KOPT-K1 (cell line): Measurements from ENCODE around the gene ARMH1.

ENCODE experiments used
- H3K27ac ChIP-seq: fragments of 200-600 bp; sonication (generic); 2 replicates; pipeline ENCODE4 v1.5.1; 2016; ENCODE audit warnings: antibody characterized with exemption, mild to moderate bottlenecking, low read depth, low read length; ENCODE audit not compliant: poor library complexity, severe bottlenecking
- H3K36me3 ChIP-seq: fragments of 200-600 bp; sonication (generic); 2 replicates; pipeline ENCODE4 v1.5.1; 2017; ENCODE audit warnings: antibody characterized with exemption, mild to moderate bottlenecking, low read length, moderate library complexity; ENCODE audit not compliant: insufficient read depth
- H3K9me3 ChIP-seq: fragments of 200-600 bp; sonication (generic); 2 replicates; pipeline ENCODE4 v1.5.1; 2017; ENCODE audit warnings: antibody characterized with exemption, low read length, mild to moderate bottlenecking; ENCODE audit not compliant: insufficient read depth, poor library complexity, severe bottlenecking

The ARMH1 gene

GRCh38 chr1:44707959-44708831 lies 33.7 kb downstream of the ARMH1 start:
- H3K9me3 ChIP-seq, result no peaks in the 10 kb centered on the region
- no peak overlapping the region for H3K27ac ChIP-seq
- peaks cover 7% of the 10 kb centered on the region; the same call in 1 of the 2 replicates for H3K36me3 ChIP-seq

DNA sequence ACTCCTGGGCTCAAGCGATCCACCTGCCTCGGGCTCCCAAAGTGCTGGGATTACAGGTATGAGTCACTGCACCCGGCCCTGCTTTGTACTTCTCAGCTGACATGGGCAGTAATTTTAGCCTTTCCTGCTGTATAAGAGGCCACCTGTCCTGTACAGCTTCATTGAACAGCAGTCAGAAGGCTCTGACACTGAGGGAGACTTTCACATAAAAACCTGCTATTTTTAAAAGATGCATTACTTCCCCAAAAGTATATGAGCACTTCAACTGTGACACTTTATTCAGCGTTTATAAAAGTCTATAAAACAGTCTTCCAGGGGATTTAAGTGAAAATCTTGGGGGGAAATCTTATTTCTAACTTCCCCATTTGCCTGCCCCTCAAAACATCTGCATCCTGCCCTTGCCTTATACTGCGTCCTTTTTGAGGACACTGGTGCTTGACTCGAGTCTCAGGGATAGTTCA lies 38.8 kb downstream of the ARMH1 start:
- Histone ChIP-seq H3K36me3 (no peaks in the 10 kb centered on the region), H3K27ac (no peak overlapping the region), H3K9me3 (no peaks in the 10 kb centered on the region)

DNA sequence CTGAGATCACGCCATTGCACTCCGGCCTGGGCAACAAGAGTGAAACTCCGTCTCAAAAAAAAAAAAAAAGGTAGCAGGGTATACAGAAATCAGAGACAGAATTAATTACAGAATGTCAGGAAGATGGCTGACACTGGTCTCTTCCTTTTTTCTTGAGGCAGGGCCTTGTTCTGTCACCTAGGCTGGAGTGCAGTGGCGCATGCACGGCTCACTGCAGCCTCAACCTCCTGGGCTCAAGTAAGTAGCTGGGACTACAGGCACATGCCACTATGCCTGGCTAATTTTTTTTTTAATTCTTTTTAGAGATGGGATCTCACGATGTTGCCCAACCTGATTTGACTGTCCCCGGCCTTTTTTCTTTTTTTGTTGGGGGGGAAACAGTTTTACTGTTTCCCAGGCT lies 40.0 kb downstream of the ARMH1 start:
- Histone ChIP-seq H3K9me3 (no peaks in the 10 kb centered on the region), H3K36me3 (peaks cover 6% of the 10 kb centered on the region; the same call in 1 of the 2 replicates), H3K27ac (peak overlapping the region; percentile 26)

DNA sequence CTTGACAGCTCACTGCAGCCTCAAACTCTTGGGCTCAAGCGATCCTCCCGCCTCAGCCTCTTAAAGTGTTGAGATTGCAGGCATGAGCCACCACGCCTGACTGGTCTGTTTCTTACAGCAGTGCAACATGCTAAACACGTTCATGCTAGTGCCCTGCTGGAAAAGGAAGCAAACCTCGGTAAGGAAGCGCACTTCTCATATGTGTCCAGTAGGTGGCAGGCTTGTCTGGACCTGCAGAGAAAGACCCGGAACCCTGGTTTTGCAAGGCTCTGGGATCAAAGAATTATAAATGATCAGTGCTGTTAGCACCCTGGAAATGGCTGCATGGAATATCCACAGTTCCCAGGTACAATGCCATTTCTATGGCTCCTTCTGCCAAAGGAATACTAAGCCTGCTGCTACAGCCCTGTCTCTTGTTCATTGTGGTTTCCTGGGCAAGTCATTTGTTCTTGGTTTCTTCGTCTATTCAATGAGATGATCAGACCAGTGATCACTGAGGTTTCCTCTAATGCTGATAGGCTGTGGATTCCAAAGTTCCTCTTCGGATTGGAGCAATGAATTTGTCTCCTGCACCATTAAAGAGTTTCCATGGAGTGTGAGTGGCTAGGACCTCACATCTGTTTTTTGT lies 40.5 kb downstream of the ARMH1 start:
- Histone ChIP-seq H3K9me3 (no peaks in the 10 kb centered on the region), H3K27ac (peak overlapping the region; percentile 26), H3K36me3 (peaks cover 8% of the 10 kb centered on the region; the same call in 1 of the 2 replicates)

DNA sequence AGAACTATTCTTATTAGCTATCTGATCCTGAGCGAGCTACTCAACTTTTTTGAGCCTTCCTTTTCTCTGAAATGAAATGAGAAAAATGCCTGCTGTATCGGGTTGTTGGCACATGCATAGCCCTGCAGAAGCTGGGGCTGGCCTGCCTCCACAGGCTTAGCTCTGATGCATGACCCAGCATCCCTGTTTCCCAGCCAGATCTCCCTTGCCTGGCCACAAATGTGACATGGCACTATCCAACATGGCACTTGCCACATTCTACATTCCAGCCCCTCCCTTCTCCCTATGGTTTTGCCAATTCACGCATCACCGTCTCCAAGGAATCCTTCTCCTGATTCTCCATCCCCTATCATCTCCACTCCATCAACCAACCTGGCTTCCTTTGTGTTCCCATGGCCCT lies 42.6 kb downstream of the ARMH1 start:
- Histone ChIP-seq H3K9me3 (no peaks in the 10 kb centered on the region), H3K27ac (peak overlapping the region; percentile 12)

DNA sequence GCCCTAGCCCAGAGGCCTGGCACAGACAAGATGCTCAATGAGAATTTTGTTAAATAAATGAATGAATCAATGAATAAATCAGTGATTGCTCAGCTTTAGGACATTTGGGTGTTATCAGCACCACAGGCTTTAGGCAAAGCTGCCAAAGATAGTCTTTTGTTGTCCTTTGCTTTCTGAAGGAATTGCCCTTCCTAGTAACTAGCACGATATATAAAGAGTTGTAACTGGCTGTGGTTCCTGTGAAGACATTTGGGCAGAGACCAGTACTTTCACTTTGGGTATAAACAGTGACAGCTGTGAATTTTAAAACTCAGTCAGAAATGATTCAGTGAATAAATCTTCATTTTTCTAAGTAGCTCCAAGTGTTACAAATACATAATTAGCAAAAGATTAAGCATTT lies 43.1 kb downstream of the ARMH1 start:
- peaks cover 8% of the 10 kb centered on the region; the same call in 1 of the 2 replicates for H3K36me3 ChIP-seq
- no peaks in the 10 kb centered on the region for H3K9me3 ChIP-seq
- peak overlapping the region; percentile 12 for H3K27ac ChIP-seq

More for the DNA sequence above, 42.6 kb downstream of the ARMH1 start:
- peaks cover 8% of the 10 kb centered on the region; the same call in 1 of the 2 replicates for H3K36me3 ChIP-seq

GRCh38 chr1:44718091-44718490 lies 43.6 kb downstream of the ARMH1 start:
- no peak overlapping the region for H3K27ac ChIP-seq
- peaks cover 8% of the 10 kb centered on the region; the same call in 1 of the 2 replicates for H3K36me3 ChIP-seq
- no peaks in the 10 kb centered on the region for H3K9me3 ChIP-seq

GRCh38 chr1:44719318-44719717 lies 44.8 kb downstream of the ARMH1 start:
- no peaks in the 10 kb centered on the region for H3K9me3 ChIP-seq
- peak overlapping the region; percentile 7 for H3K27ac ChIP-seq
- peaks cover 8% of the 10 kb centered on the region; the same call in 1 of the 2 replicates for H3K36me3 ChIP-seq

- H3K36me3 ChIP-seq, result peaks cover 13% of the 10 kb centered on the region
Measured at GRCh38 chr1:44720281-44720680, 45.8 kb downstream of the ARMH1 start.

GRCh38 chr1:44721485-44722361 lies 47.2 kb downstream of the ARMH1 start:
- no peaks in the 10 kb centered on the region for H3K9me3 ChIP-seq
- H3K27ac ChIP-seq, result peak overlapping the region; percentile 98
- peaks cover 27% of the 10 kb centered on the region for H3K36me3 ChIP-seq

More at GRCh38 chr1:44720281-44720680, 45.8 kb downstream of the ARMH1 start:
- H3K27ac ChIP-seq, result no peak overlapping the region
- no peaks in the 10 kb centered on the region for H3K9me3 ChIP-seq

GRCh38 chr1:44723064-44723463 lies 48.5 kb downstream of the ARMH1 start:
- Histone ChIP-seq H3K9me3 (no peaks in the 10 kb centered on the region), H3K27ac (peak overlapping the region; percentile 98), H3K36me3 (peaks cover 29% of the 10 kb centered on the region)

DNA sequence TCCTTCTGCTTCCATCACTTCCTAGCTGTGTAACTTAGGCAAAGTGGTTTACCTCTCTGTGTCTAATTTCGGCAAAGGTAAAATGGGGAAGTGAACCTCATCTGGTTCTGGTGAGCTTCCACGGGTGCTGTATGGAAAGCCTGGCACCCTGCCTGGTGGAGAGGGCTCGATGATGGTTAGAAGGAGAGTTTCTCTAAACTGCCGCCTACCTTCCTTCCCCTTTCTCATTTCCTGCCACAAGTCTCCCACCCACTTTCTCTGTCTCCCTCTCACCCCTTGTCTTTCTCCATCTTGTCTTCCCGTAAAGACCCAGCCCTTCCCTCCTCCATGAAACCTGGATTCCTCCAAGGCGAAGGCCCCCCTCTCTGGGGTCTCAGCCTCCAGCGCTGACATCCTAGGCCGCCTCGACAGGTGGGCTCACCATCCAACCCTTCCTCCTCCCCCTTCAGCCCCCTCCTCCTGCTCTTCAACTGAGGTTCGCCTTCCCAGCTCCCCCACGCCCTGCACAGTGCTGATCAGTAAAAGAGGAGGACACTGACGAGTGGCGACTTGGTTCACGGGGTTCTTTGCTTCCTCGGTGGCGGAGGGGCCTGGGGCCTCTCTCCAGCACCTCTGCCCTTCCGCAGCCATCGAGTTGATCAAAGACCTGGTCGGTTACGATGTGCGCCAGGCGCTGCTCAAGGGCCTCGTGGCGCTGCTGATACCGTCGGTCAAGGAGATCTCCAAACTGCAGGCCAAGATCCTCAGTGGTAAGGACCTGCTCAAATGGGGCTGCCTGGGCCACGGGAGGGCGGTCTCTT lies 49.2 kb downstream of the ARMH1 start:
- Histone ChIP-seq H3K27ac (peak overlapping the region; percentile 98), H3K9me3 (no peaks in the 10 kb centered on the region)

GRCh38 chr1:44724296-44724954 lies 49.9 kb downstream of the ARMH1 start:
- Histone ChIP-seq H3K36me3 (peaks cover 24% of the 10 kb centered on the region), H3K27ac (peak overlapping the region; percentile 98), H3K9me3 (no peaks in the 10 kb centered on the region)

More for the DNA sequence above, 49.2 kb downstream of the ARMH1 start:
- peaks cover 29% of the 10 kb centered on the region for H3K36me3 ChIP-seq
